ENCODE results near the gene HSFX2.
"Not testable (repeated sequence)": the region's sequence is repeated elsewhere in the genome, so short reads cannot be mapped to it uniquely, and the experiment has no call there.

- not testable (repeated sequence) for TF ChIP-seq EZH2phosphoT487 (IDR thresholded peaks at IDR 0.05; ENCODE audit: insufficient read depth, low read depth); EZH2 (IDR thresholded peaks at IDR 0.05; ENCODE audit: insufficient read depth, poor library complexity, severe bottlenecking)
Observed at GRCh38 chrX:149551939-149552248, 43.2 kb downstream of the HSFX2 start.

Data from GM23248 (cell line).